ENCODE measurements around the gene USP13.

Gene USP13

GRCh38 chr3:179730506-179730905, 77.7 kb downstream of the USP13 start:
- intact Hi-C loops (cut with DNase I; ENCODE audit: low total_unique reads): no loop called here
- peaks cover 12 to 40% (median 35%) of the 10 kb centered on the region in 3 donors for H3K36me3 ChIP-seq
- no peak overlapping the region for H3K27ac ChIP-seq

GRCh38 chr3:179731544-179731943, 78.7 kb downstream of the USP13 start:
- no peak overlapping the region for H3K27ac ChIP-seq
- no peaks in the 10 kb centered on the region for H3K27me3 ChIP-seq
- intact Hi-C loops (cut with DNase I; ENCODE audit: low total_unique reads): no loop called here
- no peak for DNase-seq
- no peak for TF ChIP-seq CTCF (IDR thresholded peaks at IDR 0.05)
- H3K4me3 ChIP-seq: no peak overlapping the region
- H3K9me3 ChIP-seq: no peaks in the 10 kb centered on the region
- H3K4me1 ChIP-seq: no peaks in the 10 kb centered on the region
- H3K36me3 ChIP-seq: peaks cover 12 to 40% (median 35%) of the 10 kb centered on the region in 3 donors

More at GRCh38 chr3:179730506-179730905, 77.7 kb downstream of the USP13 start:
- Histone ChIP-seq H3K9me3 (no peaks in the 10 kb centered on the region), H3K27me3 (no peaks in the 10 kb centered on the region), H3K4me1 (no peaks in the 10 kb centered on the region), H3K4me3 (no peak overlapping the region)
- TF ChIP-seq CTCF (IDR thresholded peaks at IDR 0.05): no peak
- no peak for DNase-seq

- TF ChIP-seq CTCF (IDR thresholded peaks at IDR 0.05): no peak
- DNase-seq: no peak
- Histone ChIP-seq H3K4me3 (no peak overlapping the region), H3K9me3 (no peaks in the 10 kb centered on the region), H3K27me3 (no peaks in the 10 kb centered on the region), H3K27ac (no peak overlapping the region), H3K36me3 (peaks cover 12 to 40% (median 36%) of the 10 kb centered on the region in 3 donors), H3K4me1 (no peaks in the 10 kb centered on the region)
- intact Hi-C loops (cut with DNase I; ENCODE audit: low total_unique reads): no loop called here
These were observed 80.0 kb downstream of the USP13 start for GRCh38 chr3:179732661-179733348.

GRCh38 chr3:179733797-179734196, 81.0 kb downstream of the USP13 start:
- Histone ChIP-seq H3K27ac (no peak overlapping the region), H3K4me1 (no peaks in the 10 kb centered on the region), H3K27me3 (no peaks in the 10 kb centered on the region), H3K9me3 (no peaks in the 10 kb centered on the region), H3K36me3 (peaks cover 12 to 43% (median 43%) of the 10 kb centered on the region in 3 donors), H3K4me3 (no peak overlapping the region)
- intact Hi-C loops (cut with DNase I; ENCODE audit: low total_unique reads): no loop called here
- TF ChIP-seq CTCF (IDR thresholded peaks at IDR 0.05): no peak
- DNase-seq: no peak

- Histone ChIP-seq H3K4me1 (no peaks in the 10 kb centered on the region), H3K4me3 (no peak overlapping the region), H3K27me3 (no peaks in the 10 kb centered on the region), H3K36me3 (peaks cover 12 to 48% (median 47%) of the 10 kb centered on the region in 3 donors), H3K9me3 (no peaks in the 10 kb centered on the region), H3K27ac (no peak overlapping the region)
- intact Hi-C loops (cut with DNase I; ENCODE audit: low total_unique reads): no loop called here
- no peak for DNase-seq
- TF ChIP-seq CTCF (IDR thresholded peaks at IDR 0.05): no peak
These were observed 81.8 kb downstream of the USP13 start for GRCh38 chr3:179734497-179735281.
